H1 (cell line): ENCODE measurements around the gene DRAP1. TPM values are rescaled to one million over a fixed set of nuclear protein-coding genes. Genes with fewer than 3 reads are reported as not detected.

ENCODE experiments used
- EP300 ChIP-seq, 2 experiments: IDR thresholded peaks; 1 replicate in 1 of 2; 2 replicates in 1 of 2; pipeline ENCODE4 v1.6.1; 2011 to 2012; ENCODE audit warnings: low read depth in 2 of 2, low read length in 2 of 2, mild to moderate bottlenecking in 2 of 2, borderline replicate concordance in 1 of 2, inconsistent platforms in 1 of 2, moderate library complexity in 1 of 2
- POLR2A ChIP-seq, 2 experiments: IDR thresholded peaks; 1 replicate in 1 of 2; 2 replicates in 1 of 2; pipeline ENCODE4 v1.6.1; 2011; ENCODE audit warnings: low read depth in 2 of 2, low read length in 2 of 2, mild to moderate bottlenecking in 2 of 2; ENCODE audit errors: control extremely low read depth in 1 of 2
- RAD21 ChIP-seq, 2 experiments: IDR thresholded peaks in 1 of 2; conservative IDR thresholded peaks in 1 of 2; 2 replicates each; pipeline ENCODE4 v1.6.1; 2011; ENCODE audit warnings: low read depth in 2 of 2, low read length in 2 of 2, improper control_type of control experiment in 1 of 2, inconsistent platforms in 1 of 2, mild to moderate bottlenecking in 1 of 2, moderate library complexity in 1 of 2
- polyA plus RNA-seq, 7 experiments: library from polyadenylated mRNA; depleted of rRNA in 3 of 7; stranded (reverse) in 5 of 7; unstranded in 2 of 7; fragments of >200 nt in 5 of 7; fragments of 200-250 nt in 2 of 7; gene quantifications; 1 replicate in 5 of 7; 2 replicates in 1 of 7; 4 replicates in 1 of 7; pipeline versions ENCODE4 v1.2.1 to v1.2.3, GENCODE V29; 2011 to 2013; ENCODE audit warnings: missing spikeins in 2 of 7, mixed read lengths in 2 of 7
- total RNA-seq: library from RNA; stranded (reverse); fragmentation: NEBNext Ultra II Directional; extraction: Animal tissue kit (Norgen Biotek cat#: 25700); gene quantifications from 2 replicates; pipeline ENCODE4 v1.2.1, GENCODE V29; 2021

Gene DRAP1
- total and polyA plus RNA-seq, 2 of the 8 experiments (the other 6 are each of a cell fraction or from before 2014, with no cell fraction given), result 62.5 to 98.7 TPM

- TF ChIP-seq RAD21 (IDR thresholded peaks at IDR 0.05 in 1 of 2, conservative IDR thresholded peaks at IDR 0.05 in 1 of 2; ENCODE audit: low read depth in 2 of 2, low read length in 2 of 2) (no peak), EP300 (IDR thresholded peaks at IDR 0.05; ENCODE audit: borderline replicate concordance in 1 of 2, low read depth in 2 of 2, low read length in 2 of 2) (no peak), POLR2A (IDR thresholded peaks at IDR 0.05; ENCODE audit: control extremely low read depth in 1 of 2, low read depth in 2 of 2, low read length in 2 of 2) (peak in 1 of 2 experiments; percentile 24; a peak in 1 of 3 replicates)
- TF ChIP-seq, all 59 proteins: peak for 3
Measured at GRCh38 chr11:65945941-65946558, 26.8 kb downstream of the DRAP1 start (continued).
